ENCODE measurements around the gene C3orf18. TPM values are rescaled to one million over a fixed set of nuclear protein-coding genes. Genes with fewer than 3 reads are reported as not detected.

The C3orf18 gene
- total RNA-seq, 2 experiments from 2014 or later, result 3.9 to 5.2 TPM

- ChIA-PET CTCF (interaction anchor here (0.7 to 6.8 kb wide), 11 partner anchors 8 to 803 kb away, joined by 3 to 234 read pairs (median 3); partner anchors contain the start of genes CISH and MAPKAPK3), POLR2A (interaction anchor here (0.6 to 13.2 kb wide), 30 partner anchors 9 to 1475 kb away, joined by 3 to 446 read pairs (median 4); partner anchors contain the start of genes CACNA2D2, CISH, CYB561D2 and DCAF1)
- Histone ChIP-seq H3K4me1 (ENCODE audit: insufficient read depth, low read length) (peaks cover 79% of the 10 kb centered on the region), H3K27me3 (ENCODE audit: control insufficient read depth in 1 of 2, insufficient read depth in 2 of 2, low read length in 2 of 2) (no peaks in the 10 kb centered on the region), H3K4me3 (ENCODE audit: low read length) (peak within 1 kb of the TSS; percentile 77), H3K9me3 (ENCODE audit: control insufficient read depth in 1 of 2, insufficient read depth in 1 of 2, low read length in 2 of 2) (no peaks in the 10 kb centered on the region), H3K36me3 (ENCODE audit: insufficient read depth, low read length) (peaks cover 7% of the 10 kb centered on the region), H3K27ac (ENCODE audit: low read depth in 1 of 2, low read length in 2 of 2) (peak within 1 kb of the TSS; percentile 80 to 83)
- TF ChIP-seq CTCF (IDR thresholded peaks at IDR 0.05), result no peak
- peaks cover 20% of the 10 kb centered on the region for H3K36me3 Mint-ChIP-seq (ENCODE audit: low read depth)
- peak within 1 kb of the TSS; percentile 97 for H3K4me3 Mint-ChIP-seq
- ATAC-seq (ENCODE audit: poor library complexity) (peak; percentile 64), DNase-seq (peak; percentile 84 to 97 (median 91))
- intact Hi-C loops (cut with DNase I, micrococcal nuclease), result loop anchor here (2.0 to 10.0 kb wide), 6 partner anchors 52 to 1966 kb away; partner anchors contain the start of genes MANF (in 2 of the 2), DCAF1 (in 1 of the 2), NT5DC2 (in 1 of the 2) and TEX264 (in 1 of the 2)
- H3K9me3 Mint-ChIP-seq, result no peaks in the 10 kb centered on the region
- no peaks in the 10 kb centered on the region for H3K27me3 Mint-ChIP-seq
- H3K27ac Mint-ChIP-seq, result peak within 1 kb of the TSS; percentile 89
- peaks cover 78% of the 10 kb centered on the region for H3K4me1 Mint-ChIP-seq (ENCODE audit: low read depth)
Measured at GRCh38 chr3:50568947-50569749, 1.6 kb upstream of the C3orf18 start, which contains the start of gene HEMK1. HEMK1 (plus strand) TSS chr3:50569522; CDS start chr3:50571105, 1,583 bp downstream.

GRCh38 chr3:50567011-50567385, 549 bp downstream of the C3orf18 start:
- ATAC-seq (ENCODE audit: poor library complexity), result no peak
- H3K4me1 ChIP-seq (ENCODE audit: insufficient read depth, low read length), result peaks cover 57% of the 10 kb centered on the region

More at GRCh38 chr3:50567011-50567385, 549 bp downstream of the C3orf18 start:
- H3K9me3 ChIP-seq (ENCODE audit: control insufficient read depth in 1 of 2, insufficient read depth in 1 of 2, low read length in 2 of 2), result no peaks in the 10 kb centered on the region
- peak in 1 of 14 experiments; percentile 39 for DNase-seq
- H3K27me3 Mint-ChIP-seq, result no peaks in the 10 kb centered on the region
- peaks cover 9% of the 10 kb centered on the region for H3K36me3 Mint-ChIP-seq (ENCODE audit: low read depth)
- ChIA-PET CTCF (interaction anchor here (1.4 to 6.8 kb wide), 2 partner anchors 25 to 45 kb away, joined by 4 to 234 read pairs; partner anchors contain the start of genes CISH and MAPKAPK3), POLR2A (interaction anchor here (0.8 to 13.2 kb wide), 11 partner anchors 8 to 932 kb away, joined by 3 to 446 read pairs (median 4); partner anchors contain the start of genes CISH, CYB561D2, GNAI2 and MAPKAPK3)
- no peaks in the 10 kb centered on the region for H3K9me3 Mint-ChIP-seq
- peak overlapping the region; percentile 67 for H3K27ac Mint-ChIP-seq
- peak overlapping the region; percentile 78 for H3K4me3 Mint-ChIP-seq
- peak overlapping the region; percentile 69 for H3K4me3 ChIP-seq (ENCODE audit: low read length)
- peaks cover 7% of the 10 kb centered on the region for H3K36me3 ChIP-seq (ENCODE audit: insufficient read depth, low read length)
- peaks cover 56% of the 10 kb centered on the region for H3K4me1 Mint-ChIP-seq (ENCODE audit: low read depth)
- no peaks in the 10 kb centered on the region for H3K27me3 ChIP-seq (ENCODE audit: control insufficient read depth in 1 of 2, insufficient read depth in 2 of 2, low read length in 2 of 2)
- no peak for TF ChIP-seq CTCF (IDR thresholded peaks at IDR 0.05)
- peak overlapping the region in 1 of 2 donors; percentile 10 for H3K27ac ChIP-seq (ENCODE audit: low read depth in 1 of 2, low read length in 2 of 2)
- intact Hi-C loops (cut with DNase I, micrococcal nuclease), result loop anchor here (2.0 to 10.0 kb wide), 6 partner anchors 50 to 1968 kb away; partner anchors contain the start of genes DCAF1 (in 1 of the 2), MANF (in 1 of the 2), NT5DC2 (in 1 of the 2) and TEX264 (in 1 of the 2)

All from CD4-positive, alpha-beta T cell (primary cell).